ENCODE measurements around the gene FAM177B.
A peak's percentile ranks its signal among the peaks of the same experiment; 100 is the strongest.

FAM177B gene

GRCh38 chr1:222736972-222737371 lies at the start of gene FAM177B:
Gene FAM177B, plus strand, starts transcription at chr1:222737202. Its CDS starts 9,344 bp downstream, at chr1:222746546.
- no peak for DNase-seq

- no peak for DNase-seq
Measured at GRCh38 chr1:222691016-222691415, 46.0 kb upstream of the FAM177B start.

- DNase-seq = no peak
Measured at GRCh38 chr1:222694927-222695326, 42.1 kb upstream of the FAM177B start.

GRCh38 chr1:222696741-222697140 lies 40.3 kb upstream of the FAM177B start:
- DNase-seq = no peak

- no peak for DNase-seq
Measured at GRCh38 chr1:222697203-222697602, 39.8 kb upstream of the FAM177B start.

- no peak for DNase-seq
Measured at GRCh38 chr1:222697826-222698225, 39.2 kb upstream of the FAM177B start.

- DNase-seq = no peak
Measured at GRCh38 chr1:222702210-222702609, 34.8 kb upstream of the FAM177B start.

GRCh38 chr1:222704260-222704659 lies 32.7 kb upstream of the FAM177B start:
- DNase-seq = no peak

GRCh38 chr1:222706815-222707214 lies 30.2 kb upstream of the FAM177B start:
- no peak for DNase-seq

GRCh38 chr1:222709700-222710153 lies 27.3 kb upstream of the FAM177B start:
- DNase-seq = no peak

- peak; percentile 63 to 67 for DNase-seq
Measured at GRCh38 chr1:222711319-222712252, 25.4 kb upstream of the FAM177B start.

GRCh38 chr1:222712253-222713090 lies 24.5 kb upstream of the FAM177B start, which contains the start of the genes AIDA and BROX:
Gene AIDA, minus strand, starts transcription at chr1:222712491. Its CDS starts 174 bp downstream, at chr1:222712317.
Gene BROX, plus strand, starts transcription at chr1:222712564. Its CDS starts 3,136 bp downstream, at chr1:222715700.
- DNase-seq = peak; percentile 98

GRCh38 chr1:222713091-222713961 lies 23.7 kb upstream of the FAM177B start:
- peak; percentile 86 to 90 for DNase-seq

GRCh38 chr1:222716393-222716792 lies 20.6 kb upstream of the FAM177B start:
- no peak for DNase-seq

GRCh38 chr1:222728746-222729145 lies 8.3 kb upstream of the FAM177B start:
- DNase-seq = no peak

GRCh38 chr1:222730866-222731265 lies 6.1 kb upstream of the FAM177B start:
- no peak for DNase-seq

- DNase-seq = no peak
Measured at GRCh38 chr1:222732216-222733159, 4.5 kb upstream of the FAM177B start.

GRCh38 chr1:222734740-222735139 lies 2.3 kb upstream of the FAM177B start:
- DNase-seq = no peak

- DNase-seq = no peak
Measured at GRCh38 chr1:222736470-222736869, 532 bp upstream of the FAM177B start.

- DNase-seq = no peak
Measured at GRCh38 chr1:222739465-222739864, 2.5 kb downstream of the FAM177B start.

GRCh38 chr1:222739929-222740328 lies 2.9 kb downstream of the FAM177B start:
- DNase-seq = no peak

Data from stimulated activated CD4-positive, alpha-beta T cell treated with anti-CD3 and anti-CD28 coated beads, Interleukin-2, amount 100 ng/mL, for 24 hours (primary cell).